HFFc6 (cell line): Measurements from ENCODE around the gene SPATA32. TPM values are rescaled to one million over a fixed set of nuclear protein-coding genes. Genes with fewer than 3 reads are reported as not detected.

ENCODE experiments used
- DNase-seq: peaks from one replicate; pipeline ENCODE4 v3.0.0-alpha.2; 2018
- H3K27ac Mint-ChIP-seq: 2 replicates; pipeline ENCODE4 v1.8.0; 2020; ENCODE audit warnings: mild to moderate bottlenecking, mixed read lengths
- H3K27me3 Mint-ChIP-seq: 2 replicates; pipeline ENCODE4 v1.8.0; 2021; ENCODE audit warnings: mild to moderate bottlenecking, moderate library complexity, mixed read lengths; ENCODE audit not compliant: insufficient read depth
- H3K36me3 Mint-ChIP-seq: 2 replicates; pipeline ENCODE4 v1.8.0; 2021; ENCODE audit warnings: low read depth, mixed read lengths
- H3K4me1 Mint-ChIP-seq: 2 replicates; pipeline ENCODE4 v1.8.0; 2020; ENCODE audit warnings: low read depth, mixed read lengths
- H3K4me3 Mint-ChIP-seq: 2 replicates; pipeline ENCODE4 v1.8.0; 2020; ENCODE audit warnings: mild to moderate bottlenecking, moderate library complexity, mixed read lengths
- H3K9me3 Mint-ChIP-seq: 2 replicates; pipeline ENCODE4 v1.8.0; 2020; ENCODE audit warnings: mild to moderate bottlenecking, mixed read lengths
- CTCF ChIP-seq: fragments of 200-600 bp; sonication (generic); IDR thresholded peaks from 2 replicates; pipeline ENCODE4 v1.5.0; 2021; ENCODE audit warnings: antibody characterized with exemption, mild to moderate bottlenecking
- total RNA-seq, 6 experiments: library from RNA; stranded (reverse); fragmentation: NEBNext Ultra II Directional; extraction: Animal tissue kit (Norgen Biotek cat#: 25700); gene quantifications; 2 replicates in 1 of 6; 3 replicates in 5 of 6; pipeline ENCODE4 v1.2.3, GENCODE V29; 2021

SPATA32 gene
- total RNA-seq, 6 experiments from 2014 or later, result 0.11 TPM; not detected in 5

GRCh38 chr17:45227926-45228762, 33.8 kb downstream of the SPATA32 start:
- Mint-ChIP-seq H3K27me3 (peaks cover 2% of the 10 kb centered on the region; the same call in 1 of the 2 replicates), H3K36me3 (no peaks in the 10 kb centered on the region), H3K9me3 (no peaks in the 10 kb centered on the region), H3K4me1 (peaks cover 51% of the 10 kb centered on the region), H3K27ac (peak overlapping the region; percentile 86), H3K4me3 (no peak overlapping the region; the same call in 1 of the 2 replicates)
- TF ChIP-seq CTCF, result no peak
- no peak for DNase-seq

GRCh38 chr17:45227101-45227925, 34.6 kb downstream of the SPATA32 start:
- no peak for TF ChIP-seq CTCF
- Mint-ChIP-seq H3K9me3 (no peaks in the 10 kb centered on the region), H3K27ac (peak overlapping the region; percentile 26; the same call in 1 of the 2 replicates), H3K36me3 (no peaks in the 10 kb centered on the region), H3K27me3 (peaks cover 8% of the 10 kb centered on the region; the same call in 1 of the 2 replicates), H3K4me3 (no peak overlapping the region), H3K4me1 (peaks cover 51% of the 10 kb centered on the region)
- no peak for DNase-seq

- H3K4me1 Mint-ChIP-seq, result peaks cover 51% of the 10 kb centered on the region
- DNase-seq, result no peak
- H3K36me3 Mint-ChIP-seq, result no peaks in the 10 kb centered on the region
- H3K9me3 Mint-ChIP-seq, result no peaks in the 10 kb centered on the region
- no peak overlapping the region for H3K4me3 Mint-ChIP-seq
- peaks cover 8% of the 10 kb centered on the region; the same call in 1 of the 2 replicates for H3K27me3 Mint-ChIP-seq
- TF ChIP-seq CTCF, result no peak
- H3K27ac Mint-ChIP-seq, result no peak overlapping the region; the same call in 1 of the 2 replicates
Measured at GRCh38 chr17:45226576-45226975, 35.3 kb downstream of the SPATA32 start.

GRCh38 chr17:45225964-45226530, 35.8 kb downstream of the SPATA32 start:
- Mint-ChIP-seq H3K4me1 (peaks cover 51% of the 10 kb centered on the region), H3K27ac (no peak overlapping the region), H3K9me3 (no peaks in the 10 kb centered on the region), H3K36me3 (no peaks in the 10 kb centered on the region), H3K4me3 (no peak overlapping the region), H3K27me3 (peaks cover 8% of the 10 kb centered on the region; the same call in 1 of the 2 replicates)
- no peak for DNase-seq
- TF ChIP-seq CTCF, result no peak

GRCh38 chr17:45225051-45225700, 36.7 kb downstream of the SPATA32 start:
- Mint-ChIP-seq H3K27ac (no peak overlapping the region), H3K4me3 (no peak overlapping the region), H3K36me3 (no peaks in the 10 kb centered on the region), H3K9me3 (no peaks in the 10 kb centered on the region), H3K27me3 (peaks cover 8% of the 10 kb centered on the region; the same call in 1 of the 2 replicates), H3K4me1 (peaks cover 45% of the 10 kb centered on the region)
- DNase-seq, result no peak
- TF ChIP-seq CTCF, result no peak
